Activated naive CD8-positive, alpha-beta T cell (primary cell): ENCODE results near the gene TIMM8B.
"Not testable (repeated sequence)": the region's sequence is repeated elsewhere in the genome, so short reads cannot be mapped to it uniquely, and the experiment has no call there.

Experiments used
- H3K27ac Mint-ChIP-seq: one replicate; pipeline ENCODE4 v1.8.0; 2021; ENCODE audit warnings: mixed read lengths
- H3K27me3 Mint-ChIP-seq: one replicate; pipeline ENCODE4 v1.8.0; 2021; ENCODE audit warnings: mixed read lengths
- H3K36me3 Mint-ChIP-seq: one replicate; pipeline ENCODE4 v1.8.0; 2021; ENCODE audit warnings: mixed read lengths
- H3K4me1 Mint-ChIP-seq: one replicate; pipeline ENCODE4 v1.8.0; 2021; ENCODE audit warnings: low read depth, mixed read lengths
- H3K4me3 Mint-ChIP-seq: one replicate; pipeline ENCODE4 v1.8.0; 2021; ENCODE audit warnings: mild to moderate bottlenecking, mixed read lengths
- H3K9me3 Mint-ChIP-seq: one replicate; pipeline ENCODE4 v1.8.0; 2021; ENCODE audit warnings: low read depth, mixed read lengths

The TIMM8B gene

GRCh38 chr11:112100462-112100861 is 13.9 kb upstream of the TIMM8B start:
- Mint-ChIP-seq H3K36me3 (peaks cover 16% of the 10 kb centered on the region), H3K4me1 (no peaks in the 10 kb centered on the region), H3K9me3 (no peaks in the 10 kb centered on the region), H3K27me3 (no peaks in the 10 kb centered on the region), H3K27ac (no peak overlapping the region), H3K4me3 (no peak overlapping the region)

DNA sequence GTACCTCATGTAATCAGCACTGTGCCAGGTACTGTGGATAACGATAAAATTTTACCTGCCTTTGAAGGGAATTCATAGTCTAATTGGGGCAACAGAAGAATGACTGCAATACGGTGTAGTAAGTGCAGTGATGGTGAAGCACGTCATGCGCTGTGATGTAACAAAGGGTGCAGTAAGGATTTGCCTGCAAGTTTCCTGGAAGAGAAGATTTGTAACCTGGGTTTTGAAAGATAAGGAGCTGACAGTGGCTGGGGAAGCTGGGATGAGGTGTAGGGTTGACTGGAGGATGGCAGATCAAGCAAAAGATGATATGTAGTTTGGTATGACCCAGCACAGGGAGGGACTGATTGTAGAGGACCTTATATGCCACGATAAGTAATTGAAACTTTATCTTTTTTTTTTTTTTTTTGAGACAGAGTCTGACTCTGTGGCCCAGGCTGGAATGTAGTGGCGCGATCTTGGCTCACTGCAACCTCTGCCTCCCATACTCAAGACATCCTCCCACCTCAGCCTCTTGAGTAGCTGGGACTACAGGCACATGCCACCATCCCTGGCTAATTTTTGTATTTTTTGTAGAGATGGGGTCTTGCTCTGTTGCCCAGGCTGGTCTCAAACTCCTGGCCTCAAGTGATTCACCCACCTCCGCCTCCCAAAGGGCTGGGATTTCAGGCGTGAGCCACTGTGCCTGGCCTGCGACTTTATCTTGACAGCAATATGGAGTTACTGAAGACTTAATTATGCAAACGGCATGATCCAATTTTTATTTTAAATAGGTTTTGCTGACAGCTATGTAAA is 11.4 kb upstream of the TIMM8B start:
- no peak overlapping the region for H3K27ac Mint-ChIP-seq
- no peaks in the 10 kb centered on the region for H3K27me3 Mint-ChIP-seq
- H3K4me1 Mint-ChIP-seq: peaks cover 1% of the 10 kb centered on the region
- no peaks in the 10 kb centered on the region for H3K9me3 Mint-ChIP-seq
- peaks cover 19% of the 10 kb centered on the region for H3K36me3 Mint-ChIP-seq
- no peak overlapping the region for H3K4me3 Mint-ChIP-seq

GRCh38 chr11:112096194-112096593 is 9.6 kb upstream of the TIMM8B start:
- H3K27me3 Mint-ChIP-seq: no peaks in the 10 kb centered on the region
- no peaks in the 10 kb centered on the region for H3K9me3 Mint-ChIP-seq
- no peak overlapping the region for H3K27ac Mint-ChIP-seq
- peaks cover 1% of the 10 kb centered on the region for H3K4me1 Mint-ChIP-seq
- no peak overlapping the region for H3K4me3 Mint-ChIP-seq
- peaks cover 21% of the 10 kb centered on the region for H3K36me3 Mint-ChIP-seq

- H3K4me1 Mint-ChIP-seq, H3K9me3 Mint-ChIP-seq, H3K27ac Mint-ChIP-seq, H3K27me3 Mint-ChIP-seq, H3K4me3 Mint-ChIP-seq: not testable (repeated sequence)
- H3K36me3 Mint-ChIP-seq: peaks cover 19% of the 10 kb centered on the region
These were observed 8.7 kb upstream of the TIMM8B start for GRCh38 chr11:112095302-112095701.

DNA sequence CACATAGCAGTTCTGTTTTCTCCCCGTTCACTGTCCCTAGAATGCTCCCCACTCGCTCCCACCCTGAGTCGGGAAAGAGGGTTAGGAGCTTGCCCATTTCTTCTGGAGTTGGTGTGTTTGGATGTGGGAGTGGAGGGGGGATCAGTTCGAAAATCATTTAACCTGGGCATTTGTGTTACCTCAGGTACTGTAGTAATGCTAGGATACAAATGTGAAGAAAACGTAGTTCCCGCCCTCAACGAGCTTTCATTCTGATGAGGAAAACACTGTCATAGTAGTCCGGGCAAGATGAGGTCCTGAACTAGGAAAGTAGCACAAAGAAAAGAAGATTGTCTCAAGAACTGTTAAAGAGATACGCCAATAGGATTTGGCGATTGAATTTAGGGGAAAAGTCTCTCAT is 656 bp upstream of the TIMM8B start:
- peaks cover 27% of the 10 kb centered on the region for H3K36me3 Mint-ChIP-seq
- H3K27me3 Mint-ChIP-seq: no peaks in the 10 kb centered on the region
- peak overlapping the region; percentile 100 for H3K4me3 Mint-ChIP-seq
- H3K4me1 Mint-ChIP-seq: peaks cover 49% of the 10 kb centered on the region
- H3K9me3 Mint-ChIP-seq: no peaks in the 10 kb centered on the region
- peak overlapping the region; percentile 99 for H3K27ac Mint-ChIP-seq

- H3K36me3 Mint-ChIP-seq: peaks cover 27% of the 10 kb centered on the region
- H3K4me3 Mint-ChIP-seq: peak overlapping the region; percentile 100
- peaks cover 50% of the 10 kb centered on the region for H3K4me1 Mint-ChIP-seq
- H3K27ac Mint-ChIP-seq: peak overlapping the region; percentile 99
- no peaks in the 10 kb centered on the region for H3K9me3 Mint-ChIP-seq
- no peaks in the 10 kb centered on the region for H3K27me3 Mint-ChIP-seq
These were observed 634 bp downstream of the TIMM8B start for GRCh38 chr11:112085822-112086421.

GRCh38 chr11:112082729-112083128 is 3.8 kb downstream of the TIMM8B start:
- Mint-ChIP-seq H3K9me3 (no peaks in the 10 kb centered on the region), H3K4me1 (peaks cover 30% of the 10 kb centered on the region), H3K27ac (peak overlapping the region; percentile 66), H3K36me3 (peaks cover 16% of the 10 kb centered on the region), H3K4me3 (peak overlapping the region; percentile 35), H3K27me3 (no peaks in the 10 kb centered on the region)

GRCh38 chr11:112073941-112074811 is 12.4 kb downstream of the TIMM8B start, which contains the start of the genes NKAPD1 and PIH1D2:
Gene NKAPD1 (plus strand): TSS chr11:112074299. CDS start chr11:112075575, 1,276 bp downstream.
Gene PIH1D2 (minus strand): TSS chr11:112074017. CDS start chr11:112073174, 843 bp downstream.
- peak within 1 kb of the TSS; percentile 95 for H3K4me3 Mint-ChIP-seq

GRCh38 chr11:112062923-112063322 is 23.6 kb downstream of the TIMM8B start:
- Mint-ChIP-seq H3K27me3 (no peaks in the 10 kb centered on the region), H3K36me3 (peaks cover 2% of the 10 kb centered on the region), H3K4me1 (no peaks in the 10 kb centered on the region), H3K27ac (no peak overlapping the region), H3K4me3 (no peak overlapping the region), H3K9me3 (no peaks in the 10 kb centered on the region)

More at GRCh38 chr11:112073941-112074811, 12.4 kb downstream of the TIMM8B start, which contains the start of the genes NKAPD1 and PIH1D2:
- Mint-ChIP-seq H3K36me3 (peaks cover 10% of the 10 kb centered on the region), H3K4me1 (peaks cover 31% of the 10 kb centered on the region), H3K27ac (peak within 1 kb of the TSS; percentile 98), H3K27me3 (peaks cover 6% of the 10 kb centered on the region), H3K9me3 (no peaks in the 10 kb centered on the region)

DNA sequence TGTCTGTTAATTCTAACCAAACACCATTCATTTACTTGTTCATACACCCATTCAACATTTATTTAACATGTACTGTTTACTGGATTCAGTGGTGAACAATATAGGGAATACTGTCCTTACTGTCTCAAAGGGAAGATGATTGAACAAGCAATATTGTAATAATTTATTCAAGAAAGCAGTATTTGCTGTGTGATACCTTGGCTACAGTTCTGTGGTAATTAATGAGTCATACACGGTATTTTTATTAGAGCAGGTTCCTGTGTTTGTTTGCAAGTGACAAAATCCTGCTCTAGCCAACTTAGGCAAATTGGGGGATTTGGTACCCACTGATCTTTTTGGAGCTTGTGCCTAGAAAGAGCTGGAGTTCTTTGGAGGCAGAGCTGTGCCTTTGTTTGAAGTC is 28.5 kb downstream of the TIMM8B start:
- peaks cover 19% of the 10 kb centered on the region for H3K36me3 Mint-ChIP-seq

GRCh38 chr11:112057170-112057569 is 29.4 kb downstream of the TIMM8B start:
- Mint-ChIP-seq H3K36me3 (peaks cover 23% of the 10 kb centered on the region), H3K4me1 (peaks cover 7% of the 10 kb centered on the region), H3K27ac (peak overlapping the region; percentile 30), H3K27me3 (no peaks in the 10 kb centered on the region), H3K4me3 (no peak overlapping the region), H3K9me3 (no peaks in the 10 kb centered on the region)

More for the DNA sequence above, 28.5 kb downstream of the TIMM8B start:
- no peak overlapping the region for H3K4me3 Mint-ChIP-seq
- H3K27ac Mint-ChIP-seq: no peak overlapping the region
- H3K9me3 Mint-ChIP-seq: no peaks in the 10 kb centered on the region
- H3K4me1 Mint-ChIP-seq: peaks cover 7% of the 10 kb centered on the region
- H3K27me3 Mint-ChIP-seq: no peaks in the 10 kb centered on the region

GRCh38 chr11:112051768-112052167 is 34.8 kb downstream of the TIMM8B start:
- H3K4me3 Mint-ChIP-seq: no peak overlapping the region
- no peak overlapping the region for H3K27ac Mint-ChIP-seq
- H3K27me3 Mint-ChIP-seq: no peaks in the 10 kb centered on the region
- peaks cover 35% of the 10 kb centered on the region for H3K36me3 Mint-ChIP-seq
- no peaks in the 10 kb centered on the region for H3K9me3 Mint-ChIP-seq
- peaks cover 23% of the 10 kb centered on the region for H3K4me1 Mint-ChIP-seq

GRCh38 chr11:112050721-112051120 is 35.8 kb downstream of the TIMM8B start:
- H3K36me3 Mint-ChIP-seq: peaks cover 39% of the 10 kb centered on the region
- no peak overlapping the region for H3K4me3 Mint-ChIP-seq
- no peak overlapping the region for H3K27ac Mint-ChIP-seq
- H3K27me3 Mint-ChIP-seq: no peaks in the 10 kb centered on the region
- H3K4me1 Mint-ChIP-seq: peaks cover 22% of the 10 kb centered on the region
- no peaks in the 10 kb centered on the region for H3K9me3 Mint-ChIP-seq

- H3K9me3 Mint-ChIP-seq: no peaks in the 10 kb centered on the region
- no peak overlapping the region for H3K4me3 Mint-ChIP-seq
- H3K27me3 Mint-ChIP-seq: no peaks in the 10 kb centered on the region
- H3K36me3 Mint-ChIP-seq: peaks cover 37% of the 10 kb centered on the region
- no peak overlapping the region for H3K27ac Mint-ChIP-seq
- peaks cover 22% of the 10 kb centered on the region for H3K4me1 Mint-ChIP-seq
These were observed 36.8 kb downstream of the TIMM8B start for GRCh38 chr11:112049777-112050176.

DNA sequence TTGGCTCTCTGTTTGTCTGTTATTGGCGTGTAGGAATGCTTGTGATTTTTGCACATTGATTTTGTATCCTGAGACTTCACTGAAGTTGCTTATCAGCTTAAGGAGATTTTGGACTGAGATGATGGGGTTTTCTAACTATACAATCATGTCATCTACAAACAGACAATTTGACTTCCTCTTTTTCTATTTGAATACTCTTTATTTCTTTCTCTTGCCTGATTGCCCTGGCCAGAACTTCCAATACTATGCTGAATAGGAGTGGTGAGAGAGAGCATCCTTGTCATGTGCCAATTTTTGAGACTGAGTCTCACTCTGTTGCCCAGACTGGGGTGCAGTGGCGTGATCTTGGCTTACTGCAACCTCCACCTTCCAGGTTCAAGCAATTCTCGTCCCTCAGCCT is 38.3 kb downstream of the TIMM8B start:
- not testable (repeated sequence) for H3K27ac Mint-ChIP-seq

More for the DNA sequence above, 38.3 kb downstream of the TIMM8B start:
- H3K9me3 Mint-ChIP-seq, H3K27me3 Mint-ChIP-seq, H3K4me3 Mint-ChIP-seq: not testable (repeated sequence)
- peaks cover 22% of the 10 kb centered on the region for H3K4me1 Mint-ChIP-seq
- H3K36me3 Mint-ChIP-seq: peaks cover 33% of the 10 kb centered on the region
